ENCODE measurements around the gene FAM170B.

DNA sequence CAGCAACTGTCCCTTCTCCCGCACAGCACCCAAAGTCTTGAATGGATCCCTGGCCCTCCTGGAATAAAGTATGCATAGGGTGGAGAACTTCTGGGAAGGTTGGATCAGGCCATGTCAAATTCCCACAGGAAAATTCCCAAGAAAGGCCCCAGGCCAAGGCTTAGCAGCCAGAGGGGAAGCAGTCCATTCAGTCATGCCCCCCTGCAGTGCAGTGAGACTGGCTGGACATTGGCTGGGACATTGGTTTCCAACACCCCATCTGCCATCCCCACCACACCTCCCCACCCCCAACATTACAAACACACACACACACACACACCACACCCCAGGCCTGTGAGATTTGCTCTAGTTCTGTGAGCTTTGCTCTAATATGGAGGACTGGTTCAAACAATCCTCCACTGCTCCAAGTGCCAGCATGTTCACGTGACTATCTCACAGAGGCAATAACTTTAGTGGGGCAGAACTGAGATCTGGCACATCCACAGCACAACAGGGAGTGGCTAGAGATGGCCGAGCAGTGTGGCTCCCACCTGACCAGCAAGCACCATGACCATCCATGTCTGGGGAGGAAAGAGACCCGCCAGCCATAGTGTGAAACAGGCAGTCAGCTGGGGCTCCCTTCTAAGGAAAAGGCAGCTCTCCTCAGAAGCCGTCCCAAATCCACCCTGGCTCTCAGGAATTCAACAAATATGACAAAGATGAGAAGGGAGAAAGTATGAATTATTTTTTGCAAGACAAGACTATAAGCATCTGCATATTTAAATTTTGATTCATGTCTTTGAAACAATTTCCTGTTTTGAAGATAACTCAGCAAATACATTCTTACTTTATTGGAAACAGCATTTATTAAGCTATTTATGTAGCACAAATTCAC is 6.7 kb upstream of the FAM170B start:
- TF ChIP-seq, protein P1, sequence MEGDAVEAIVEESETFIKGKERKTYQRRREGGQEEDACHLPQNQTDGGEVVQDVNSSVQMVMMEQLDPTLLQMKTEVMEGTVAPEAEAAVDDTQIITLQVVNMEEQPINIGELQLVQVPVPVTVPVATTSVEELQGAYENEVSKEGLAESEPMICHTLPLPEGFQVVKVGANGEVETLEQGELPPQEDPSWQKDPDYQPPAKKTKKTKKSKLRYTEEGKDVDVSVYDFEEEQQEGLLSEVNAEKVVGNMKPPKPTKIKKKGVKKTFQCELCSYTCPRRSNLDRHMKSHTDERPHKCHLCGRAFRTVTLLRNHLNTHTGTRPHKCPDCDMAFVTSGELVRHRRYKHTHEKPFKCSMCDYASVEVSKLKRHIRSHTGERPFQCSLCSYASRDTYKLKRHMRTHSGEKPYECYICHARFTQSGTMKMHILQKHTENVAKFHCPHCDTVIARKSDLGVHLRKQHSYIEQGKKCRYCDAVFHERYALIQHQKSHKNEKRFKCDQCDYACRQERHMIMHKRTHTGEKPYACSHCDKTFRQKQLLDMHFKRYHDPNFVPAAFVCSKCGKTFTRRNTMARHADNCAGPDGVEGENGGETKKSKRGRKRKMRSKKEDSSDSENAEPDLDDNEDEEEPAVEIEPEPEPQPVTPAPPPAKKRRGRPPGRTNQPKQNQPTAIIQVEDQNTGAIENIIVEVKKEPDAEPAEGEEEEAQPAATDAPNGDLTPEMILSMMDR (IDR thresholded peaks at IDR 0.05): no peak
- TF ChIP-seq EP300 (IDR thresholded peaks at IDR 0.05) (no peak), POLR2A (IDR thresholded peaks at IDR 0.05) (no peak), POLR2AphosphoS5 (IDR thresholded peaks at IDR 0.05) (no peak)
